ENCODE data around the gene RNF148.
"Not testable (repeated sequence)": the region's sequence is repeated elsewhere in the genome, so short reads cannot be mapped to it uniquely, and the experiment has no call there.

RNF148 gene

DNA sequence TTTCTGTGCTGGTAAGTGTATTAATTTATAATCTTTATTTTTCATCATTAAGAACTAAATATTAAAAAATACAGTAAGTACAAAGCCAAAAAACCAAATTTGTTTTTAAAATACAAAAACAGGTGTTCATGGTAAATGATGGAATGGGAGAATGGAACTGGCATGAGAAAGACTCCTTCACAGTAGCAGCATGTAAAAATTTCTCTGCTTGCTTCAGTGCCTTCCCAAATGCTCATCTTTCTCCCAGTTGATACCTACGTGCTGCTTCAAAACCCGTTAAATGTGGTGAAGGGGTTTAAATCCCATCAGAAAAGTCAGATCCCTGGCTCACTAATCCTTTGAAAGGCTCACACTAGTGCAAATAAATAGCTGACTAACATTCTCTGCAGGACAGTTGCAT lies 8.0 kb downstream of the RNF148 start:
- FAIRE-seq (no peak), DNase-seq (ENCODE audit: insufficient read length, low spot score) (no peak)
- TF ChIP-seq POU2F2 (IDR thresholded peaks at IDR 0.05; ENCODE audit: low read depth, low read length), result no peak
- no peak for TF ChIP-seq POLR2A (IDR thresholded peaks at IDR 0.05; ENCODE audit: low read depth, low read length)
- no peak for TF ChIP-seq PAX5 (IDR thresholded peaks at IDR 0.05; ENCODE audit: insufficient read depth, low read length, severe bottlenecking)
- TF ChIP-seq TAF1 (IDR thresholded peaks at IDR 0.05; ENCODE audit: low read depth, low read length), result no peak
- TF ChIP-seq POLR2AphosphoS5 (IDR thresholded peaks at IDR 0.05; ENCODE audit: low read depth, low read length), result no peak
- TF ChIP-seq SPI1 (IDR thresholded peaks at IDR 0.05; ENCODE audit: low read depth, low read length), result no peak

DNA sequence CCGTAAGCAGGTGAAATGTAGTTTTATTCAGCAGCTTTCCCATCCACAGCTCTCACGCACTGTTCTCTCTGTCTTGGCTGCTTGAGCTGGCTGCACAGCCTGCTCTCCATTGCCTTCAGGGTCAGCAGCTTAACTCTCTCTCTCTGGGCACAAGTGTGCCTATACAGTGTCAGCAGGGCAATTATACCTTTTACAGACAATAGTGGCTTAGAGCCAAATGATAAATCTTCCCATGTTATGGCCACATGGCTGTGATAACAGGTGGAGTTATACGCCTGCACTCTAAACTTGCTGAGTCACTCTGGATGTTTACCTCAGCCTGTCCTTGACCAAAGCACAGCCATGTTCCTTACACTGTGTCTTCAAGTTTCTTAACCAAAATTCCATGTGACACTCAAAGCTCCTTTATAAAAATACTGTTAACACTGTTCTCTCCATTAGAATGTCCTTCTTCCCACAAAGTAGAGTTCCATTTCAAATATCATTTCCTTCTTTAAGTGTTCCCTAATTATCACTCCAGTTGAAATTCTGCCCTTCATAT lies 9.9 kb downstream of the RNF148 start:
- no peak for DNase-seq (ENCODE audit: insufficient read length, low spot score)
- no peak for TF ChIP-seq POLR2AphosphoS5 (IDR thresholded peaks at IDR 0.05; ENCODE audit: low read depth, low read length)
- no peak for TF ChIP-seq POU2F2 (IDR thresholded peaks at IDR 0.05; ENCODE audit: low read depth, low read length)
- TF ChIP-seq SPI1 (IDR thresholded peaks at IDR 0.05; ENCODE audit: low read depth, low read length), result no peak
- no peak for TF ChIP-seq POLR2A (IDR thresholded peaks at IDR 0.05; ENCODE audit: low read depth, low read length)
- TF ChIP-seq PAX5 (IDR thresholded peaks at IDR 0.05; ENCODE audit: insufficient read depth, low read length, severe bottlenecking), result no peak
- no peak for TF ChIP-seq TAF1 (IDR thresholded peaks at IDR 0.05; ENCODE audit: low read depth, low read length)
- no peak for FAIRE-seq

DNA sequence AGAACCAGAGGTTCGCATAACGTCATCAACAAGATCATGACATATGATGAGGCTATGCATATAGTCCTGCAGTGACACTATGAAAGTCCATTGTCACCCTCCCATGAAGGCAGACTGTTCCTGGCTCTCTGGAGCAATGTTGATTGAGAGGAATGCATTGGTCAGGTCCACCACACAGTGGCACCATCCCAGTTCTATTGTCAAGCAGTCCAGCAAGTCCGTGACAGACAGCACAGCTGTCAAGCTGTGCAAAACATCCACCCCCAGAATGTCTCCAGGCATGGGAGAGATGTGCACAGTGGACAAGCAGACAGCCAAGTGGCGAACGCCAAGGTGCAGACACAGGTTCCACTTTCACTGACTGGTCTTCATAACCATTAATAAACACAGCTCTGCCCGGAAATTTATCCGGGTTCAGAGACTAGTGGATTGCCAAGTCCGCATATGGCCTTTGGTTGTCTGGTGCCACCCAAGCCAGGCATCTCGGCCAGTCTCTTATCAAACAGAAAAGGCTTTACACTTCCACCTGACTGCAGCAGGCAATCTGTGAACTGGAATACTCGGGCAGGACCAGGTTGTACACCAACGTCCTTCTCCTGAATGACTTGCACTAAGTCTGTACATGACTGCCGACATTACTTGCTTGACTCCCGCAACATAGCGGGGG lies 11.0 kb downstream of the RNF148 start:
- TF ChIP-seq SPI1 (IDR thresholded peaks at IDR 0.05; ENCODE audit: low read depth, low read length), result no peak
- no peak for TF ChIP-seq PAX5 (IDR thresholded peaks at IDR 0.05; ENCODE audit: insufficient read depth, low read length, severe bottlenecking)
- DNase-seq (ENCODE audit: insufficient read length, low spot score), result no peak
- FAIRE-seq, result no peak

DNA sequence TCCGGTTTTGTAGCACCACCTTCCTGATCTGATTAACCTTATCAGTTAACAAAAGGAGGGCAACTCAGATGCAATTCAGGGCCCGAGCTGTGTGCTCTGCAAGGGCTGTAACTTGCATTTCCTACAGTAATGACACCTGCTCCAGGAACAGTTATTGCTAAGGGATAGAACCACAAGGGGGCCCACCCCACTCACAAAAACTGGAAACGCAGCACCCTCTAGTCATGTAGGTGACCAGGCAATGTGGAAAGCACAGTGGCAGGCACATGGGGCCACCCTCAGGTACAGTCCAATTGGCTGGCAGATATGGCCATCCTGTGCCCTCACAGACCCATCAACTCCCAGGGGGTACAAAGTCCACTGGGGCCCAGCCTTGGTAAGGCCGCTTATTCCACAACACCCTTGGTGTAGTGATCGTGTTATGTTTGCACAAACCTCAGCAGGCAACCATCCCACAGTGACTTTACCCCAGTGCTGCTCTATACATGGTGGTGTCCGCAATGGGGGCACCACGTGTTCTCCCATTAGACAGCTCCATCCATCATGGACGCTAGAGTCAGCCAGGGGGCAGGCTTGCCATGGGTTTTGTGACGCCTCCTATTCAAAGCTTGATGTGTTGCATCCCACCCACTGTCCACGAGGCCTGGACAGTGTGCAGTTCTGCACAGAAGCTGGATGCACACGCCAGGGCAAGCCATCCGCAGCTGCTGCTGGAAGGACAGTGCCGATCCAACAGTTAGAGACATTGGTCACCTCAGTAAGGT lies 13.2 kb downstream of the RNF148 start:
- TF ChIP-seq POLR2AphosphoS5 (IDR thresholded peaks at IDR 0.05; ENCODE audit: low read depth, low read length), result no peak
- no peak for DNase-seq (ENCODE audit: insufficient read length, low spot score)
- no peak for FAIRE-seq

DNA sequence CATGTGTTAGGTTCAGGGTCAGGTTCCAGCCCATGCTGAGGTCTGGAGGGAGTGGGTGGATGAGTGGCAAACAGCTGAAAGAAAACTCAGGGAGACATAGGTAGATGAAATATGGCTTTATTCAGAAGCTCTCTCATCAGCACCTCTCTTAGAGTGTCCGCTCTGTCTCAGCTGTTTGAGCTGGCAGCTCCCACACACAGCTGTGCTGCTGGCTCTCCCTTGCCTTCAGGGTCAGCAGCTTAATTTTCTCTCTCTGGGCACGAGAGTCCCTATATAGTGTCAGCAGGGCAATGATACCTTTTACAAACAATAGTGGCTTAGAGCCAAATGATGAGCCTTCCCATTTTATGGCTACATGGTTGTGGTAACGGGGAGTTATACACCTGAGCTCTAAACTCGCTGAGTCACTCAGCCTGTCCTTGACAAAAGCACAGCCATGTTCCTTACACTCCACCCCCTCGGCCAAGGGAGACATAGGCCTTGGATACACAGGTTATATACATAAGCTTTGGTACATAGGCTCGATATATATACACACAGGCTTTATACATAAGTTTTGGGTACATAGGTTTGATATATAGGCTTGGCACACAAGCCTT lies 14.2 kb downstream of the RNF148 start:
- DNase-seq (ENCODE audit: insufficient read length, low spot score) (no peak), FAIRE-seq (no peak)
- TF ChIP-seq PAX5 (IDR thresholded peaks at IDR 0.05; ENCODE audit: insufficient read depth, low read length, severe bottlenecking), result no peak
- no peak for TF ChIP-seq POLR2AphosphoS5 (IDR thresholded peaks at IDR 0.05; ENCODE audit: low read depth, low read length)
- TF ChIP-seq POLR2A (IDR thresholded peaks at IDR 0.05; ENCODE audit: low read depth, low read length), result no peak
- no peak for TF ChIP-seq POU2F2 (IDR thresholded peaks at IDR 0.05; ENCODE audit: low read depth, low read length)
- no peak for TF ChIP-seq TAF1 (IDR thresholded peaks at IDR 0.05; ENCODE audit: low read depth, low read length)
- TF ChIP-seq SPI1 (IDR thresholded peaks at IDR 0.05; ENCODE audit: low read depth, low read length), result no peak

- TF ChIP-seq TAF1 (IDR thresholded peaks at IDR 0.05; ENCODE audit: low read depth, low read length) (no peak), POLR2A (IDR thresholded peaks at IDR 0.05; ENCODE audit: low read depth, low read length) (no peak), PAX5 (IDR thresholded peaks at IDR 0.05; ENCODE audit: insufficient read depth, low read length, severe bottlenecking) (no peak), POLR2AphosphoS5 (IDR thresholded peaks at IDR 0.05; ENCODE audit: low read depth, low read length) (no peak), SPI1 (IDR thresholded peaks at IDR 0.05; ENCODE audit: low read depth, low read length) (no peak), POU2F2 (IDR thresholded peaks at IDR 0.05; ENCODE audit: low read depth, low read length) (no peak)
These were observed 16.3 kb downstream of the RNF148 start for GRCh38 chr7:122686360-122686878.

DNA sequence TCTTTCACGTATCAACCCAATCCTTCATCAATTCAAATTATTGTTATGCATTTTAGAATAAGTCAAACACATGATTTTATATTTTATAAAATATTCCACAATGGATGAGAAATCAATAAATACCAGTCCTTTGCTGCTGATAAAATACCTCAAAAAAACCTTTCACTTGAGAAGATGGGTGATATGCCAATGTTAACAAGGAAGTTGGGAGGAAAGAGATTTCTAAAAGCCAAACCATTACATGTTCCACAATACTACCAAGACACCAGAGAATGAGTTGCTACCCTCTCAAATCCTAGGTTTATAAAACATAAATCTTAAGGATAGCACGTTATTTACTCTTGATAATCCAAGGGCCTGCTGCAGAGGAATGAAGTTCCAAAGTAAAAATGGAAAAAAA lies 18.2 kb downstream of the RNF148 start:
- FAIRE-seq, result no peak
- TF ChIP-seq POLR2A (IDR thresholded peaks at IDR 0.05; ENCODE audit: low read depth, low read length) (no peak), SPI1 (IDR thresholded peaks at IDR 0.05; ENCODE audit: low read depth, low read length) (no peak), PAX5 (IDR thresholded peaks at IDR 0.05; ENCODE audit: insufficient read depth, low read length, severe bottlenecking) (no peak), POU2F2 (IDR thresholded peaks at IDR 0.05; ENCODE audit: low read depth, low read length) (no peak), POLR2AphosphoS5 (IDR thresholded peaks at IDR 0.05; ENCODE audit: low read depth, low read length) (no peak), TAF1 (IDR thresholded peaks at IDR 0.05; ENCODE audit: low read depth, low read length) (no peak)
- no peak for DNase-seq (ENCODE audit: insufficient read length, low spot score)

More at GRCh38 chr7:122686360-122686878, 16.3 kb downstream of the RNF148 start:
- no peak for DNase-seq (ENCODE audit: insufficient read length, low spot score)
- FAIRE-seq, result no peak

DNA sequence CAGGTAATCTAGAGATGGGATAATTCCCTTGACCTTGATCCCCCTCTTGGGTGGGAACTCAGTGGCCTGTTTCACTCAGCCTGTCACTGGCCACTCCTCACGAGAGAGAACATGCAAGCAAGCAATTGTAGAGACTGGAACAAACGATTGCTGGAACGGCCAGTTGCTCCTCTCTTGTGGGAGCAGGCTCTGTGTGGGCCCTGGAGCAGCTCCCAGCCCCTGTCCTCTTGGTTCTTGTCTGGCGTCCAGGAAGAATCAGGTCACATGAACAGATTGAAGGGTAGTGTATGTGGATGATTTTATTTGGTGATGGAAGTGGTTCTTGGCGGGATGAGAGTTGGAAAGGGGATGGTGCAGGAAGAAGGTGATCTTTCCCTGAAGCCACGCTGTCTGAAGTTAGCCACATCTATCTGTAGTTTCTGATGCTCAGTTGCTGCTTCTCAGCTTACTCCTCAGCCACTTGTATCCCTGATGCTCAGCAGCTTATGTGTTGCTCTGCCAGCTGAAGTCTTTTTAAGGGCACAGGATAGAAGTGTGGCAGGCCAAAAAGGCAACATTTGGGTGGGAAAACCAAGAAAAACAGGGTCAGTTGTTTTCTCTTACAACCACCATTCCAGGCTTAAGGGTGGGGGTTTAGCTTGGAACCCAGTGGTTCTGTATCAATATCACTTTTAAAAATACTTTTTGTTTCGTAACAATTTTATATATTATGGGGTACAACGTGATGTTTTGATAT lies 19.7 kb downstream of the RNF148 start:
- TF ChIP-seq POU2F2 (IDR thresholded peaks at IDR 0.05; ENCODE audit: low read depth, low read length) (no peak), PAX5 (IDR thresholded peaks at IDR 0.05; ENCODE audit: insufficient read depth, low read length, severe bottlenecking) (no peak), SPI1 (IDR thresholded peaks at IDR 0.05; ENCODE audit: low read depth, low read length) (no peak), TAF1 (IDR thresholded peaks at IDR 0.05; ENCODE audit: low read depth, low read length) (no peak), POLR2AphosphoS5 (IDR thresholded peaks at IDR 0.05; ENCODE audit: low read depth, low read length) (no peak), POLR2A (IDR thresholded peaks at IDR 0.05; ENCODE audit: low read depth, low read length) (no peak)
- no peak for DNase-seq (ENCODE audit: insufficient read length, low spot score)
- FAIRE-seq, result no peak

- not testable (repeated sequence) for DNase-seq (ENCODE audit: insufficient read length, low spot score); FAIRE-seq
These were observed 21.5 kb downstream of the RNF148 start for GRCh38 chr7:122681186-122681585.
